ACC112 (cell line): ENCODE measurements around the gene RUFY2.
"Not testable (repeated sequence)": the region's sequence is repeated elsewhere in the genome, so short reads cannot be mapped to it uniquely, and the experiment has no call there.

Experiments
- H2AFZ ChIP-seq: fragments of 200-600 bp; sonication (generic); one replicate; pipeline ENCODE4 v1.6.0; 2017; ENCODE audit warnings: antibody characterized with exemption, low read length; ENCODE audit not compliant: unreplicated experiment
- H3K27ac ChIP-seq: fragments of 200-600 bp; sonication (generic); 2 replicates; pipeline ENCODE4 v1.5.1; 2014; ENCODE audit warnings: low read depth, mild to moderate bottlenecking, antibody characterized with exemption, low read length, moderate library complexity
- H3K27me3 ChIP-seq: fragments of 200-600 bp; sonication (generic); 2 replicates; pipeline ENCODE4 v1.6.1; 2014; ENCODE audit warnings: mild to moderate bottlenecking, antibody characterized with exemption, low read length, moderate library complexity, mixed read lengths; ENCODE audit not compliant: insufficient read depth
- H3K36me3 ChIP-seq: fragments of 200-600 bp; sonication (generic); 2 replicates; pipeline ENCODE4 v1.6.1; 2016; ENCODE audit warnings: mild to moderate bottlenecking, antibody characterized with exemption, low read length, moderate library complexity, mixed read lengths; ENCODE audit not compliant: insufficient read depth
- H3K4me1 ChIP-seq: fragments of 200-600 bp; sonication (generic); one replicate; pipeline ENCODE4 v1.6.1; 2016; ENCODE audit warnings: low read length, mixed read lengths; ENCODE audit not compliant: insufficient read depth, unreplicated experiment, control insufficient read depth
- H3K4me3 ChIP-seq: fragments of 200-600 bp; sonication (generic); 2 replicates; pipeline ENCODE4 v1.5.1; 2014; ENCODE audit warnings: mild to moderate bottlenecking, low read depth, low read length
- H3K79me2 ChIP-seq: fragments of 200-600 bp; sonication (generic); one replicate; pipeline ENCODE4 v1.6.0; 2016; ENCODE audit warnings: low read length; ENCODE audit not compliant: control insufficient read depth, unreplicated experiment, insufficient read depth

Gene RUFY2

GRCh38 chr10:68406815-68407548, at the start of gene RUFY2:
TSS of gene RUFY2 (minus strand) at chr10:68407277. CDS start at chr10:68407189, 88 bp downstream.
- peak within 1 kb of the TSS; percentile 87 for H3K4me3 ChIP-seq
- H3K27me3 ChIP-seq, result no peaks in the 10 kb centered on the region
- no peaks in the 10 kb centered on the region for H3K36me3 ChIP-seq
- H3K79me2 ChIP-seq, result peaks cover 37% of the 10 kb centered on the region
- peaks cover 9% of the 10 kb centered on the region for H3K4me1 ChIP-seq
- peak within 1 kb of the TSS; percentile 84 for H2AFZ ChIP-seq
- H3K27ac ChIP-seq, result peak within 1 kb of the TSS; percentile 68

- not testable (repeated sequence) for H3K4me1 ChIP-seq, H3K36me3 ChIP-seq, H3K27me3 ChIP-seq, H3K4me3 ChIP-seq, H3K27ac ChIP-seq, H2AFZ ChIP-seq, H3K79me2 ChIP-seq
These were observed 42.6 kb upstream of the RUFY2 start for GRCh38 chr10:68449698-68450097.

- H2AFZ ChIP-seq, result no peak overlapping the region
- H3K36me3 ChIP-seq, result 0 out of 2 replicates have a peak, but pooled peaks cover 4% of the 10 kb centered on the region
- no peak overlapping the region for H3K27ac ChIP-seq
- H3K27me3 ChIP-seq, result no peaks in the 10 kb centered on the region
- no peaks in the 10 kb centered on the region for H3K79me2 ChIP-seq
- no peaks in the 10 kb centered on the region for H3K4me1 ChIP-seq
- no peak overlapping the region for H3K4me3 ChIP-seq
These were observed 39.1 kb upstream of the RUFY2 start for GRCh38 chr10:68446179-68446578.

- no peaks in the 10 kb centered on the region for H3K36me3 ChIP-seq
- H3K4me1 ChIP-seq, result no peaks in the 10 kb centered on the region
These were observed 35.9 kb upstream of the RUFY2 start for GRCh38 chr10:68442971-68443370.

GRCh38 chr10:68440898-68441297, 33.8 kb upstream of the RUFY2 start:
- Histone ChIP-seq H3K4me3 (no peak overlapping the region), H3K4me1 (no peaks in the 10 kb centered on the region), H3K36me3 (no peaks in the 10 kb centered on the region), H3K27me3 (no peaks in the 10 kb centered on the region), H3K27ac (no peak overlapping the region), H3K79me2 (no peaks in the 10 kb centered on the region), H2AFZ (no peak overlapping the region)

More at GRCh38 chr10:68442971-68443370, 35.9 kb upstream of the RUFY2 start:
- Histone ChIP-seq H3K27me3 (no peaks in the 10 kb centered on the region), H3K79me2 (no peaks in the 10 kb centered on the region), H3K4me3 (no peak overlapping the region), H2AFZ (no peak overlapping the region), H3K27ac (no peak overlapping the region)

- Histone ChIP-seq H3K36me3 (no peaks in the 10 kb centered on the region), H2AFZ (no peak overlapping the region), H3K4me3 (no peak overlapping the region), H3K27me3 (no peaks in the 10 kb centered on the region), H3K27ac (no peak overlapping the region), H3K4me1 (no peaks in the 10 kb centered on the region), H3K79me2 (no peaks in the 10 kb centered on the region)
These were observed 28.7 kb upstream of the RUFY2 start for GRCh38 chr10:68435803-68436202.

- no peaks in the 10 kb centered on the region for H3K36me3 ChIP-seq
- no peak overlapping the region for H2AFZ ChIP-seq
- no peak overlapping the region for H3K4me3 ChIP-seq
- no peaks in the 10 kb centered on the region for H3K4me1 ChIP-seq
- no peaks in the 10 kb centered on the region for H3K79me2 ChIP-seq
- H3K27me3 ChIP-seq, result no peaks in the 10 kb centered on the region
- no peak overlapping the region for H3K27ac ChIP-seq
These were observed 27.6 kb upstream of the RUFY2 start for GRCh38 chr10:68434657-68435056.

- H2AFZ ChIP-seq, result no peak overlapping the region
- no peaks in the 10 kb centered on the region for H3K27me3 ChIP-seq
- no peaks in the 10 kb centered on the region for H3K4me1 ChIP-seq
- no peaks in the 10 kb centered on the region for H3K79me2 ChIP-seq
- no peaks in the 10 kb centered on the region for H3K36me3 ChIP-seq
- no peak overlapping the region for H3K27ac ChIP-seq
- no peak overlapping the region for H3K4me3 ChIP-seq
These were observed 21.5 kb upstream of the RUFY2 start for GRCh38 chr10:68428396-68429104.

GRCh38 chr10:68424454-68425014, 17.5 kb upstream of the RUFY2 start:
- Histone ChIP-seq H3K79me2 (no peaks in the 10 kb centered on the region), H3K27ac (no peak overlapping the region), H3K4me3 (no peak overlapping the region), H3K27me3 (no peaks in the 10 kb centered on the region), H2AFZ (no peak overlapping the region), H3K4me1 (no peaks in the 10 kb centered on the region), H3K36me3 (no peaks in the 10 kb centered on the region)

GRCh38 chr10:68423522-68423921, 16.4 kb upstream of the RUFY2 start:
- H3K4me3 ChIP-seq, result no peak overlapping the region
- no peak overlapping the region for H3K27ac ChIP-seq
- no peaks in the 10 kb centered on the region for H3K27me3 ChIP-seq
- H2AFZ ChIP-seq, result no peak overlapping the region
- H3K36me3 ChIP-seq, result no peaks in the 10 kb centered on the region
- no peaks in the 10 kb centered on the region for H3K79me2 ChIP-seq
- H3K4me1 ChIP-seq, result no peaks in the 10 kb centered on the region

- H3K27ac ChIP-seq, result no peak overlapping the region
These were observed 12.3 kb upstream of the RUFY2 start for GRCh38 chr10:68419376-68419775.

More at GRCh38 chr10:68419376-68419775, 12.3 kb upstream of the RUFY2 start:
- Histone ChIP-seq H2AFZ (no peak overlapping the region), H3K4me1 (no peaks in the 10 kb centered on the region), H3K36me3 (no peaks in the 10 kb centered on the region), H3K27me3 (no peaks in the 10 kb centered on the region), H3K4me3 (no peak overlapping the region), H3K79me2 (no peaks in the 10 kb centered on the region)
